WI38 (cell line): ENCODE measurements around the gene MYO1C.

Experiments
- H3K4me3 ChIP-seq: 2 replicates; pipeline ENCODE4 v1.5.1; 2011; ENCODE audit warnings: low read depth, mild to moderate bottlenecking, control low read depth, low read length
- TF ChIP-seq, protein P1 (sequence below): IDR thresholded peaks from 2 replicates; pipeline ENCODE4 v1.5.1; 2012; ENCODE audit warnings: low read depth, mild to moderate bottlenecking, control low read depth, low read length

Gene MYO1C

DNA sequence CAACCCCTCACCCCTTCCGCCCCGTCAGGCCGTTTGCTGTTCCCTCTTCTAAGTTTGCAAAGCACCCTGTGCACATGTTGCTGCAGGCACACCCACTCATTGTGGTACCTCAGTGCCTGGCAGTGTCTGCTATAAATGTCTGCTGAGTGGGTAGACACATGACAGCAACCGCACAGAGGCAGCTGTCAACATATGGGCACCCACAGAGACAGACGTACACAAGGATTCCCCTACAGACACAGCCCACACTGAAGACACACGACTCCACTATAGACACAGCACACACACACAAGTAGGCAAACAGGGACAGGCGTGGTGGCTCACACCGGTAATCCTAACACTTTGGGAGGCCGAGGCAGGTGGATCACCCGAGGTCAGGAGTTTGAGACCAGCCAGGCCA is 18.6 kb downstream of the MYO1C start:
- H3K4me3 ChIP-seq, result no peak overlapping the region
- TF ChIP-seq, protein P1, sequence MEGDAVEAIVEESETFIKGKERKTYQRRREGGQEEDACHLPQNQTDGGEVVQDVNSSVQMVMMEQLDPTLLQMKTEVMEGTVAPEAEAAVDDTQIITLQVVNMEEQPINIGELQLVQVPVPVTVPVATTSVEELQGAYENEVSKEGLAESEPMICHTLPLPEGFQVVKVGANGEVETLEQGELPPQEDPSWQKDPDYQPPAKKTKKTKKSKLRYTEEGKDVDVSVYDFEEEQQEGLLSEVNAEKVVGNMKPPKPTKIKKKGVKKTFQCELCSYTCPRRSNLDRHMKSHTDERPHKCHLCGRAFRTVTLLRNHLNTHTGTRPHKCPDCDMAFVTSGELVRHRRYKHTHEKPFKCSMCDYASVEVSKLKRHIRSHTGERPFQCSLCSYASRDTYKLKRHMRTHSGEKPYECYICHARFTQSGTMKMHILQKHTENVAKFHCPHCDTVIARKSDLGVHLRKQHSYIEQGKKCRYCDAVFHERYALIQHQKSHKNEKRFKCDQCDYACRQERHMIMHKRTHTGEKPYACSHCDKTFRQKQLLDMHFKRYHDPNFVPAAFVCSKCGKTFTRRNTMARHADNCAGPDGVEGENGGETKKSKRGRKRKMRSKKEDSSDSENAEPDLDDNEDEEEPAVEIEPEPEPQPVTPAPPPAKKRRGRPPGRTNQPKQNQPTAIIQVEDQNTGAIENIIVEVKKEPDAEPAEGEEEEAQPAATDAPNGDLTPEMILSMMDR, result no peak

DNA sequence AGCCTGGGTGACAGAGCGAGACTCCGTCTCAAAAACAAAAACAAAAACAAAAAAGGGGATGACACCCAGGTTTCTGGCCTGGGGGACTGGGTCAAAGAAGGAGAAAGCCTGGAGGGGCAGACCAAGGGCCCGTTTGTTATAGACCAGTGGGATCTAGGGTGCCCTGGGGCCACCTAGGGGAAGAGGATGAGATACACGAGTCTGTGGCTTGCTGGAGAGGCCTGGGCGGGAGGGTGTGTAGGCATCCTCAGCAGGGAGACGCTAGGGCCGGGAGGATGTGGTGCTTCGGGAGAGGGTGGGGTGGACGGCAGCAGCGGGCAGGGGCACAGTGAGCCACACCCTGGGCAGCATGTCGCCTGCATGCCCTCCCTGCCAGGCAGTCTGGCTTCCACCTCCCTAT is 19.3 kb downstream of the MYO1C start:
- H3K4me3 ChIP-seq, result no peak overlapping the region
- TF ChIP-seq, protein P1, result no peak

DNA sequence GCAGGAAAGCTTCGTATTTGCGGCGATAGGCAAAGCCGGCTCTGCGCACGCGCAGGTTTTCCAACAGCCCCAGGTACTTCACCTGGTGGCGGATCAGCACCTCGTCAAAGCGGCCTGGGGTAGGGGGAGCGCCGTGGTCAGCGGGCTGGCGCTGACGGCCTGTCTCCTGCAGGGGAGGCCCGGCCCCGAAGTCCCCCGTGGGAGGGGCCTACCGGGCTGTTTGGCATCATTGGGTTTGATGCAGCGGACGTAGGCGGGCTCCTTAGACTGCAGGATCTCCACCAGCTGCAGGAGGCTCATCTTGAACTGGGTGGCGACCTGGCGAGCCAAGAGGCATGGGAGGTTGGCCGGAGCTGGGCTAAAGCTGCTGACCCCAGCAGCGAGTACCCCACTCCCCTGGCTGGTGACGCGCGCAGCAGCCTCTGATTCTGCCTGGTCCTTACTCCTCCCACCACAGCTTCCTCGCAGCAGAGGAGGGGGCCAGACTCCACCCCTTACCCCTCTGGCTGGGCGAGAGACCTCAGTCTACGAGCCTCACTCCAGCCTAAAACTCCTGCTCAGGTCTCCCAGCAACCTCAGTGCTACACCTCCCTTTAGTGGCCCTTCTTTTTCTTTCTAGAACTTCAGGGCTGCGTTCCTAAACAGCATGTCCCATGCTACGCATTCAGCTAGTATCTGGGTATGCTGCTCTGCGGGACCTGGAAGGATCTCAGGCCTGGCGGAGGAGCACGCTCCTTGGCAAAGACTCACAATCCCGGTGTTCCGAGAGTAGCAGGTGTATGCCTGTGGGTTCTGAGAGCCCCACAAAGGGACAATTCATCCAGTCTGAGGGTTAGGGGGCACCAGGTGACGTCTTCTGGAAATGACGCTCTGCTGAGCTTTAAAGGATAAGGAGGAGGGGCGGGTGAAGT is 20.3 kb downstream of the MYO1C start:
- TF ChIP-seq, protein P1, result no peak
- H3K4me3 ChIP-seq, result no peak overlapping the region

DNA sequence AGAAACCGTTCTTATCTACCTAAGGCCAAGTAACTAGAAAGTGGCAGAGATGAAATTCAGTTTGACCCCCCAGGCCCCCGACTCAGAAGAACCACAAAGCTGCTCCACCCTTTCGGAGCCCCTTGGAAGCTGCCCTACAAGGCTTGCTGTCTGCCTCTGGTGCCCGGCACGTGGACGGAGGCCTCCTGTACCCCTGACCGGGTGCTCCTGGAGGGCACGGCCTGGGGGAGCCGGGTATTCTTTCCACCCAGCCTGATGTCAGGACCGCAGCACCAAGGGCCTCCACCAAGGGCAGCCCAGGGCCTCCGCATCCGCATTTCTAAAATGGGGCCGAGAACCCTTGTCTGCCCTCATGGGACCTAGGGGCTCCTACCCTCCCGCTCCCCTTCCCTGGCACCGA is 21.0 kb downstream of the MYO1C start:
- no peak overlapping the region for H3K4me3 ChIP-seq
- TF ChIP-seq, protein P1, result no peak

DNA sequence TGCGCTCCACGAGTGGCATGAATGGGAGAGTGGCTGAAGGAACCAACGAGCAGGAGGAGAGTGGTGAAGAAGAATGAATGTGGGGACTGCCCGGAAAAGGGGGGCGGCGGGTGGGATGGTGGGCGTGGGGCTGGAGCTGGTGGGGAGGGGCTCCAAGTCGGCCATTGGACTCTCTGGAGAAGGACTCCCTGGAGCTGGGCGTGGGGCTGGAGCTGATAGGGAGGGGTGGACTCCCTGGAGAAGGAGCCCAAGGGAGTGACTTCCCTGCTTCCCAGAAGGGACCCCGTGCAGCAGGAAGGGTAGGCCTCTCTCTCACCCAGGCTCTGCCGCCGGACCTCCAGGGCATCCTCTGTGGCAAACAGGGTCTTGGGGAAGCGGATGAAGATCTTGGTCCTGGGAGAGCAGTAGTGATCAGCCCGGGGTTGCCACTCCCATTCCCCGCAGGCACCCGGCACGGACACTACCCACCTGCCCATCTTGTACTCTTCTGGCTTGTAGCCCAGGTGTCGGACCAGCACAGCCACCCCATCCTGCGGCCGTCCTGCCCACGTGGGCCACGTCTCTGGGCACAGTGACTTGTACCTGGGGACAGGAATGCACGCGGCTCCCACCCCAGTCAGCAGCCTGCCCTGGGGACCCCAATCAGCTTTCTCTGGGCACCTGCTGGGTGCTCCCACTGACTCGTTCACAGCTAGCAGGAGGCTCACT is 21.6 kb downstream of the MYO1C start:
- no peak overlapping the region for H3K4me3 ChIP-seq
- TF ChIP-seq, protein P1, result no peak

DNA sequence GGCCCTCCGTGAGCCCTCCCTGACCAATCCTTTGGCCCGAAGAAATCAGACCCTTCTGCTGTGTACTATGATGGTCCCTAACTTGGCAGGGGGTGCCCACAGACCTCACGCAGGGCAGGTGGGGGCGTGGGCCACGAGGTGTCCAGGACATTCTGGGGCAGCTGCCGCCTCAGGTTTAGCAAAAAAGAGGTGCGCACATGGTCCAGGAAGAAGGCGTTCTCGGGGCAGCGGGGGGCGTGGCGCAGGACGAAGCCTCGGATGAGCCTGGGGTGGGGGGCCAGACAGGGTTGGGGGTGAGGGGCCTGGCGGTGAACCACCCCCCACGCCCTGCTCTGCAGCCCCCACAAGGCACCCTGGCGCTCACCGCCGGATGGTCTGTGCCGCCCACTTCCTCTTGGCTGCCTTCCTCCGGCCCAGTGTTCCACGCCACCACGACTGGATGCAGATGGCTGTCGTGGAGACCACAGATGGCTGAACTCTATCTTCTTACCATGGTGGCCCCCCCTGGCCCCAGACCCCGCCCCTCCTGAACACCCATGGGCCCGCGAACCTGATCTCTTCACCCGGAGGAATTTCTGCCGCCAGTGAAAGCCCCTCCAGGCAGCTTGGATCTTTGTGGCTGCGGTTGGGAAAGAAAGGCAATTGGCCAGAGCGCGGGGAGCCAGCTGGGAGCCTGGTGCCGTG is 22.3 kb downstream of the MYO1C start:
- TF ChIP-seq, protein P1, result no peak
- H3K4me3 ChIP-seq, result no peak overlapping the region
